OCI-LY7 (cell line): ENCODE results near the gene TAF4. TPM values are rescaled to one million over a fixed set of nuclear protein-coding genes. Genes with fewer than 3 reads are reported as not detected.

Experiments used
- BruUV-seq: library from RNA; stranded (reverse); fragments of 400-500 nt; replicated peaks from 2 replicates; lab custom pipeline; 2021; lab: Mats Ljungman, UMichigan
- CTCF ChIA-PET: fragments of 300-600 bp; sonication (Branson Sonifier 250); formaldehyde crosslinking; loops from one replicate; lab custom pipeline; 2022; ENCODE audit warnings: antibody characterized with exemption; ENCODE audit not compliant: unreplicated experiment; lab: Charles Lee
- POLR2A ChIA-PET: fragments of 300-600 bp; sonication (Branson Sonifier 250); formaldehyde crosslinking; loops from one replicate; lab custom pipeline; 2022; ENCODE audit warnings: antibody characterized with exemption; lab: Charles Lee
- DNase-seq: peaks from one replicate; pipeline ENCODE4 v3.0.0-alpha.2; 2015; ENCODE audit warnings: low spot score
- H2AFZ ChIP-seq: fragments of 200-600 bp; sonication (generic), shearing (Covaris generic); 2 replicates; pipeline ENCODE4 v1.6.1; 2014; ENCODE audit warnings: mild to moderate bottlenecking, antibody characterized with exemption, low read length, moderate library complexity
- H3K27ac ChIP-seq: fragments of 200-600 bp; sonication (generic); 2 replicates; pipeline ENCODE4 v1.5.1; 2014; ENCODE audit warnings: mixed run types, low read depth, mild to moderate bottlenecking, moderate library complexity, low read length, inconsistent platforms; ENCODE audit not compliant: poor library complexity, severe bottlenecking
- H3K36me3 ChIP-seq: fragments of 200-600 bp; sonication (generic); 2 replicates; pipeline ENCODE4 v1.6.1; 2014; ENCODE audit warnings: mild to moderate bottlenecking, antibody characterized with exemption, low read length, moderate library complexity, mixed read lengths; ENCODE audit not compliant: insufficient read depth
- H3K4me1 ChIP-seq: fragments of 200-600 bp; sonication (generic); 2 replicates; pipeline ENCODE4 v1.5.1; 2014; ENCODE audit warnings: mild to moderate bottlenecking, low read length; ENCODE audit not compliant: insufficient read depth, poor library complexity, severe bottlenecking
- H3K4me2 ChIP-seq: fragments of 200-600 bp; sonication (generic); 2 replicates; pipeline ENCODE4 v1.6.1; 2014; ENCODE audit warnings: mild to moderate bottlenecking, low read length
- H3K4me3 ChIP-seq: fragments of 200-600 bp; sonication (generic); 2 replicates; pipeline ENCODE4 v1.5.1; 2014; ENCODE audit warnings: mild to moderate bottlenecking, low read depth, low read length; ENCODE audit not compliant: poor library complexity, severe bottlenecking
- H3K79me2 ChIP-seq: fragments of 200-600 bp; sonication (generic); 2 replicates; pipeline ENCODE4 v1.6.1; 2016; ENCODE audit warnings: low read depth, mild to moderate bottlenecking, low read length, moderate library complexity, mixed read lengths; ENCODE audit not compliant: insufficient read depth
- H3K9me2 ChIP-seq: fragments of 200-600 bp; sonication (generic); 2 replicates; pipeline ENCODE4 v1.6.1; 2016; ENCODE audit warnings: mild to moderate bottlenecking, low read length, mixed read lengths; ENCODE audit not compliant: insufficient read depth
- H3K9me3 ChIP-seq: fragments of 200-600 bp; sonication (generic); 2 replicates; pipeline ENCODE4 v1.6.1; 2014; ENCODE audit warnings: mild to moderate bottlenecking, mixed run types, low read length, mixed read lengths
- H4K20me1 ChIP-seq: fragments of 200-600 bp; sonication (generic); 2 replicates; pipeline ENCODE4 v1.6.1; 2014; ENCODE audit warnings: mild to moderate bottlenecking, antibody characterized with exemption, low read length, moderate library complexity, mixed read lengths; ENCODE audit not compliant: insufficient read depth
- EZH2phosphoT487 ChIP-seq: fragments of 200-600 bp; sonication (generic); IDR thresholded peaks from 2 replicates; pipeline ENCODE4 v1.6.1; 2018; ENCODE audit warnings: low read depth, borderline replicate concordance, mild to moderate bottlenecking, mixed run types, antibody characterized with exemption, low read length, moderate library complexity, mixed read lengths
- intact Hi-C: fragments of 100-400 bp; cut with micrococcal nuclease; formaldehyde crosslinking; loops from one replicate; pipeline ENCODE4 v1.10.0; 2022; ENCODE audit not compliant: unreplicated experiment
- total RNA-seq, 2 experiments: library from RNA; depleted of rRNA in 1 of 2; stranded (reverse); fragments of >200 nt in 1 of 2; shearing (Covaris generic) in 1 of 2; gene quantifications; 2 replicates each; pipeline ENCODE4 v1.2.3, GENCODE V29; 2014 to 2022
- TF ChIP-seq, protein P1 (sequence below): fragments of 200-600 bp; sonication (generic); conservative IDR thresholded peaks from 2 replicates; pipeline ENCODE4 v1.5.1; 2014; ENCODE audit warnings: mild to moderate bottlenecking, antibody characterized with exemption, low read length, moderate library complexity, mixed read lengths

TAF4 gene
- total RNA-seq, 2 experiments from 2014 or later: 11.2 to 38.9 TPM

- Histone ChIP-seq H3K9me2 (no peaks in the 10 kb centered on the region), H4K20me1 (peaks cover 11% of the 10 kb centered on the region; the same call in 1 of the 2 replicates), H3K9me3 (no peaks in the 10 kb centered on the region), H3K4me3 (no peak overlapping the region), H3K4me2 (no peak overlapping the region), H3K79me2 (peaks cover 68% of the 10 kb centered on the region), H3K36me3 (peaks cover 55% of the 10 kb centered on the region), H2AFZ (no peak overlapping the region), H3K4me1 (peaks cover 38% of the 10 kb centered on the region), H3K27ac (no peak overlapping the region)
- ChIA-PET CTCF (no interaction called here), POLR2A (interaction anchor here (0.8 kb wide), 1 partner anchor 28 kb away, joined by 3 read pairs; no protein-coding TSS in a partner anchor)
- no peak for DNase-seq
- intact Hi-C loops: loop anchor here (10.0 kb wide), 1 partner anchor 344 kb away; the partner anchor contains the start of gene CABLES2
- TF ChIP-seq EZH2phosphoT487: no peak
- TF ChIP-seq, protein P1, sequence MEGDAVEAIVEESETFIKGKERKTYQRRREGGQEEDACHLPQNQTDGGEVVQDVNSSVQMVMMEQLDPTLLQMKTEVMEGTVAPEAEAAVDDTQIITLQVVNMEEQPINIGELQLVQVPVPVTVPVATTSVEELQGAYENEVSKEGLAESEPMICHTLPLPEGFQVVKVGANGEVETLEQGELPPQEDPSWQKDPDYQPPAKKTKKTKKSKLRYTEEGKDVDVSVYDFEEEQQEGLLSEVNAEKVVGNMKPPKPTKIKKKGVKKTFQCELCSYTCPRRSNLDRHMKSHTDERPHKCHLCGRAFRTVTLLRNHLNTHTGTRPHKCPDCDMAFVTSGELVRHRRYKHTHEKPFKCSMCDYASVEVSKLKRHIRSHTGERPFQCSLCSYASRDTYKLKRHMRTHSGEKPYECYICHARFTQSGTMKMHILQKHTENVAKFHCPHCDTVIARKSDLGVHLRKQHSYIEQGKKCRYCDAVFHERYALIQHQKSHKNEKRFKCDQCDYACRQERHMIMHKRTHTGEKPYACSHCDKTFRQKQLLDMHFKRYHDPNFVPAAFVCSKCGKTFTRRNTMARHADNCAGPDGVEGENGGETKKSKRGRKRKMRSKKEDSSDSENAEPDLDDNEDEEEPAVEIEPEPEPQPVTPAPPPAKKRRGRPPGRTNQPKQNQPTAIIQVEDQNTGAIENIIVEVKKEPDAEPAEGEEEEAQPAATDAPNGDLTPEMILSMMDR: no peak
- BruUV-seq: no TSS peak
Observed at GRCh38 chr20:62060631-62061541, 4.8 kb downstream of the TAF4 start.

DNA sequence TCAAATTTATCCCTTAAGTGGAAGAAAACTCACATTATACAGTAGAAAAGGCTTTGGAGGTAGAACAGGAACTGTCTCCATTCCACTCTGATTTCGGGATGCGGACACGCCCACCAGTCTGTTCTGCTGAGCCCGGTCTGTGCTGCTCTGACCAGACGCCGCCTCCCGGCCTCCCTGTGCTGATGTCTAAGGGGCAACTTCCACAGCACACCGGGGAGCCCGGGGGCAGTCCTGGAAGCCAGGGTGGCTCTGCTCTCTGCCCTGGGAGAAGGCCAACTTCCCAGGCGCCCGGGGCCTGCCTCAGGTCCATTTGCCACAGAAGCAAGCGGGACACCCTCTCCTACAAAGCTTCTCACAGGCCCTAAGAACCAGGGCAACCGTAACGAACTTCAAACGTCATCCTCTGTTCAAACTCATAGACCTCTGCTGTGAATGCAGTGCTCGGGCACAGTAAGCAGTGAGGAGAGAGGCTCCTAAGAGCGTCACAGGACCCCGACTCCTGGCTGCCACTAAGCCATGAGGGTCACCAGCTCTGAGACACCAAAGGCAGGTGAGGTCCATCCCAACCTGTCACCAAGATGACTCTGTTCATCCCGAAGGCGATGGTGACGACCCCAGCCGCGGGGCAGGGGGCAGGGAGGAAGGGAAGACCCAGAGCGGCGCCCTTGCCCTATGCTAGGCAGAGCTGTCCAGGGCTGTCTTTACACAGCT is 5.6 kb downstream of the TAF4 start:
- H3K9me2 ChIP-seq: no peaks in the 10 kb centered on the region
- H3K27ac ChIP-seq: peak overlapping the region; percentile 34
- no peaks in the 10 kb centered on the region for H3K9me3 ChIP-seq
- H3K4me3 ChIP-seq: no peak overlapping the region
- H3K79me2 ChIP-seq: peaks cover 74% of the 10 kb centered on the region
- no TSS peak for BruUV-seq
- DNase-seq: no peak
- H3K36me3 ChIP-seq: peaks cover 58% of the 10 kb centered on the region
- ChIA-PET CTCF (no interaction called here), POLR2A (no interaction called here)
- peaks cover 11% of the 10 kb centered on the region; the same call in 1 of the 2 replicates for H4K20me1 ChIP-seq
- H3K4me1 ChIP-seq: peaks cover 38% of the 10 kb centered on the region
- peak overlapping the region; percentile 45 for H3K4me2 ChIP-seq
- no peak overlapping the region for H2AFZ ChIP-seq
- intact Hi-C loops: loop anchor here (10.0 kb wide), 1 partner anchor 345 kb away; the partner anchor contains the start of gene CABLES2
- no peak for TF ChIP-seq EZH2phosphoT487
- TF ChIP-seq, protein P1: no peak
